ENCODE measurements around the gene UBE2O. TPM values are rescaled to one million over a fixed set of nuclear protein-coding genes. Genes with fewer than 3 reads are reported as not detected.

The UBE2O gene
- total RNA-seq, 1 donor from 2014 or later = 12.6 TPM

DNA sequence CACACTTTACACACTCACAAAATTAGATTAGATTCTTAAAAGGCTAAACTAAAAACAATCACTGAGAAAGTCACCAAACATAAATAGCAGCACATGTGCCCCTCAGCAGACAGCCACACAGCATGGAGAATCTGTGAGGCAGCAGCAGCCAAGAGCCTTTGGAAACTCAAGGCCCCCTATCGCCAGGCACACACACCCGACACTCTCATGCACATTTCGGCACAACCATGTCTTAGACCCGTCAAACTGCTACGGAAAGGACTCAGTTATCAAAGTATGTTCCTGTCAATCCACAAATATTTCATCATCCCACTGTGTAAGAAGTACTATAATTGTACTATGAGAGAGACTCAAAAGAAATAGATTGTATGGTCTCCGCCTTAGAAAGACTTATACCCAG is 20.9 kb downstream of the UBE2O start:
- no peak for TF ChIP-seq CTCF (IDR thresholded peaks at IDR 0.05; ENCODE audit: insufficient read depth, low read length, poor library complexity, severe bottlenecking)

GRCh38 chr17:76431509-76431908 is 21.4 kb downstream of the UBE2O start:
- TF ChIP-seq CTCF (IDR thresholded peaks at IDR 0.05; ENCODE audit: insufficient read depth, low read length, poor library complexity, severe bottlenecking) = no peak
- DNase-seq (ENCODE audit: low read depth) = no peak
- H3K36me3 ChIP-seq (ENCODE audit: control insufficient read depth, insufficient read depth, low read length) = no peaks in the 10 kb centered on the region
- no peak overlapping the region for H3K4me3 ChIP-seq (ENCODE audit: low read depth, low read length)
- no peaks in the 10 kb centered on the region for H3K27me3 ChIP-seq (ENCODE audit: control insufficient read depth, insufficient read depth, low read length)

More for the DNA sequence above, 20.9 kb downstream of the UBE2O start:
- H3K27me3 ChIP-seq (ENCODE audit: control insufficient read depth, insufficient read depth, low read length) = no peaks in the 10 kb centered on the region
- DNase-seq (ENCODE audit: low read depth) = no peak
- no peaks in the 10 kb centered on the region for H3K36me3 ChIP-seq (ENCODE audit: control insufficient read depth, insufficient read depth, low read length)
- H3K4me3 ChIP-seq (ENCODE audit: low read depth, low read length) = no peak overlapping the region

DNA sequence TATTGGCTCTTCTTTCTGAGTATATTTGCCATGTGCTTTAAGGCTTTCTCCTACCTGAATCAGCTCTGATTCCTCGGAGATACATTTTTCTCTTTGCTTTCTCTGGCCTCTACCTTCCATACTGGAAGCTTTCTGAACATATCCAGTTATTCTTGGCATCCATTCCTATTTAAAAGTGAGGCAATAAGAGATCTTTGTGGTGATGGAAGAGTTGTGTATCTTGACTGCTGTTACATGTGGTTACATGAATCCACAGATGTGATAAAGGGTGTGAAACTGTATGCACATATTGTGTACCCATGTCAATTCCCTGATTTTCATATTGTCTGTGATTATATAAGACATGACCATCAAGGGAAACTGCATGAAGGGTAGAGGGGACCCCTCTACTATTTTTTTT is 24.4 kb downstream of the UBE2O start:
- Histone ChIP-seq H3K27me3 (ENCODE audit: control insufficient read depth, insufficient read depth, low read length) (no peaks in the 10 kb centered on the region), H3K4me3 (ENCODE audit: low read depth, low read length) (no peak overlapping the region), H3K36me3 (ENCODE audit: control insufficient read depth, insufficient read depth, low read length) (no peaks in the 10 kb centered on the region)
- no peak for DNase-seq (ENCODE audit: low read depth)
- TF ChIP-seq CTCF (IDR thresholded peaks at IDR 0.05; ENCODE audit: insufficient read depth, low read length, poor library complexity, severe bottlenecking) = no peak

GRCh38 chr17:76427501-76428231 is 25.3 kb downstream of the UBE2O start:
- Histone ChIP-seq H3K4me3 (ENCODE audit: low read depth, low read length) (no peak overlapping the region), H3K27me3 (ENCODE audit: control insufficient read depth, insufficient read depth, low read length) (no peaks in the 10 kb centered on the region), H3K36me3 (ENCODE audit: control insufficient read depth, insufficient read depth, low read length) (no peaks in the 10 kb centered on the region)
- TF ChIP-seq CTCF (IDR thresholded peaks at IDR 0.05; ENCODE audit: insufficient read depth, low read length, poor library complexity, severe bottlenecking) = no peak
- no peak for DNase-seq (ENCODE audit: low read depth)

DNA sequence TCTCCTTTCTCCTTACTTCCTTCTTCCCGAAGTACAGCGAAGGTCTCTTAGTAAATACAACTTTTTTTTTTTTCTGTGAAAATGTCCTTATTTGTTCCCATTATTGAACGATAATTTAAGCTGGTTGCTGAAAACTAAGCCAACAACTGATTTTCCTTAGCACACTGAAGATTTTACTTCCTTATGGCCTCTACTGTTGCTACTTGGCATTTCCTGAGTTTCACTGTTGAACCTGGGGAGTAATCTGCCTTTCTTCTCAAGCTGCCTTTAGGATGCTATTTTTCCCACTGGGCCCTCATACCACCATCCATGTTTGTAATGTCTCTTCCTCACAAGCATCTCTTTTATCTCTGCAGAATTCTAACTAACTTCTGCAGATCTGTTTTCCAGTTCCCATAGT is 26.1 kb downstream of the UBE2O start:
- TF ChIP-seq CTCF (IDR thresholded peaks at IDR 0.05; ENCODE audit: insufficient read depth, low read length, poor library complexity, severe bottlenecking) = no peak
- H3K36me3 ChIP-seq (ENCODE audit: control insufficient read depth, insufficient read depth, low read length) = no peaks in the 10 kb centered on the region
- DNase-seq (ENCODE audit: low read depth) = no peak
- no peak overlapping the region for H3K4me3 ChIP-seq (ENCODE audit: low read depth, low read length)
- no peaks in the 10 kb centered on the region for H3K27me3 ChIP-seq (ENCODE audit: control insufficient read depth, insufficient read depth, low read length)

DNA sequence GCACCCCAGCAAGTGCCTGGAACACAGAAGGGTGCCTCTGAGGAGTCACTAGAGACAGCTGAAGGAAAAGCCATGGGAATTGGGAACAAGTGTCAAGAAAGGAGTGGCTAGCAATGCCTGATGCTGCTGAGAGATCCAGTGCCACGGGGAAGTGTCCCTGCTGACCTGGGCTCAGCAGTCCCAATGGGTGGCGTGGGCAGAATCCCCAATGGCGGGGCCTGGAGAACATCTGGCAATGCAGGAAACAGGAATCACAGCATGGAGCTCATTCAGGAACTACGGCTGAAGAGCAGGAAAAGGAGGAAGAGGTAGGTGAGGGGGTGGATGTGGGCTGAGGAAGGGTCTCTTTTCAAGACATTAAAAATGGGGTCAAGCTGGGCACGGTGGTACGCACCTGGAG is 30.1 kb downstream of the UBE2O start:
- Histone ChIP-seq H3K27me3 (ENCODE audit: control insufficient read depth, insufficient read depth, low read length) (no peaks in the 10 kb centered on the region), H3K36me3 (ENCODE audit: control insufficient read depth, insufficient read depth, low read length) (no peaks in the 10 kb centered on the region), H3K4me3 (ENCODE audit: low read depth, low read length) (no peak overlapping the region)
- no peak for TF ChIP-seq CTCF (IDR thresholded peaks at IDR 0.05; ENCODE audit: insufficient read depth, low read length, poor library complexity, severe bottlenecking)
- DNase-seq (ENCODE audit: low read depth) = no peak
